IMR-90 (cell line): ENCODE results near the gene PCSK6. TPM values are rescaled to one million over a fixed set of nuclear protein-coding genes. Genes with fewer than 3 reads are reported as not detected.

ENCODE experiments used
- ATAC-seq: fragments of 200-7000 bp; cut with Tn5 transposase; 2 replicates; pipeline ENCODE4 v1.9.1; 2020; ENCODE audit warnings: low read depth, mild to moderate bottlenecking, moderate library complexity
- BruUV-seq: library from RNA; stranded (reverse); fragments of 400-500 nt; replicated peaks from 2 replicates; lab custom pipeline; 2021; lab: Mats Ljungman, UMichigan
- CTCF ChIA-PET: fragments of 300-600 bp; formaldehyde crosslinking; extraction: SDS; loops from one replicate; lab custom pipeline; 2021; ENCODE audit warnings: antibody characterized with exemption; lab: Yijun Ruan, JAX
- POLR2A ChIA-PET: fragments of 300-600 bp; sonication (Branson Sonifier 250); formaldehyde crosslinking; loops from one replicate; lab custom pipeline; 2022; ENCODE audit warnings: antibody characterized with exemption; ENCODE audit not compliant: unreplicated experiment; lab: Charles Lee
- DNase-seq: peaks from one replicate; pipeline ENCODE4 v3.0.0; 2013
- H2AFZ ChIP-seq: replicated peaks from 2 replicates; pipeline ENCODE3; 2013; ENCODE audit warnings: low read length, mild to moderate bottlenecking; ENCODE audit not compliant: poor library complexity
- H2AK5ac ChIP-seq: 2 replicates; pipeline ENCODE4 v1.6.1; 2013; ENCODE audit warnings: low read depth, low read length, inconsistent platforms
- H2AK9ac ChIP-seq: replicated peaks from 2 replicates; pipeline ENCODE3; 2013; ENCODE audit warnings: mild to moderate bottlenecking, low read depth, low read length, moderate library complexity; ENCODE audit not compliant: poor library complexity
- H2BK120ac ChIP-seq: 2 replicates; pipeline ENCODE4 v1.6.1; 2013; ENCODE audit warnings: low read depth, low read length, inconsistent platforms
- H2BK15ac ChIP-seq: 3 replicates; pipeline ENCODE4 v1.6.1; 2013; ENCODE audit warnings: low read depth, low read length, inconsistent platforms
- H2BK20ac ChIP-seq: 2 replicates; pipeline ENCODE4 v1.6.1; 2013; ENCODE audit warnings: low read depth, mild to moderate bottlenecking, inconsistent platforms, low read length, moderate library complexity
- H2BK5ac ChIP-seq: 2 replicates; pipeline ENCODE4 v1.6.1; 2013; ENCODE audit warnings: mild to moderate bottlenecking, low read depth, low read length, inconsistent platforms; ENCODE audit not compliant: poor library complexity, severe bottlenecking
- H3K14ac ChIP-seq: replicated peaks from 2 replicates; pipeline ENCODE4 v1.6.1; 2013; ENCODE audit warnings: low read depth, low read length, inconsistent platforms
- H3K18ac ChIP-seq: 2 replicates; pipeline ENCODE4 v1.6.1; 2013; ENCODE audit warnings: low read depth, low read length, control low read depth
- H3K23ac ChIP-seq: 2 replicates; pipeline ENCODE4 v1.6.1; 2013; ENCODE audit warnings: low read depth, low read length, inconsistent platforms
- H3K27ac ChIP-seq: 2 replicates; pipeline ENCODE4 v1.5.1; 2013; ENCODE audit warnings: mild to moderate bottlenecking, control low read depth, low read length; ENCODE audit not compliant: insufficient read depth
- H3K27me3 ChIP-seq: 2 replicates; pipeline ENCODE4 v1.6.1; 2013; ENCODE audit warnings: low read length; ENCODE audit not compliant: control insufficient read depth, insufficient read depth
- H3K36me3 ChIP-seq: 2 replicates; pipeline ENCODE4 v1.6.1; 2013; ENCODE audit warnings: low read length, mixed read lengths; ENCODE audit not compliant: control insufficient read depth, insufficient read depth
- H3K4ac ChIP-seq: 2 replicates; pipeline ENCODE4 v1.6.1; 2013; ENCODE audit warnings: low read depth, low read length, inconsistent platforms
- H3K4me1 ChIP-seq: 2 replicates; pipeline ENCODE4 v1.6.1; 2013; ENCODE audit warnings: low read length, mixed read lengths; ENCODE audit not compliant: control insufficient read depth, insufficient read depth
- H3K4me2 ChIP-seq: 2 replicates; pipeline ENCODE4 v1.6.1; 2013; ENCODE audit warnings: low read depth, mild to moderate bottlenecking, control low read depth, low read length, moderate library complexity
- H3K4me3 ChIP-seq: 2 replicates; pipeline ENCODE4 v1.5.1; 2013; ENCODE audit warnings: low read depth, mild to moderate bottlenecking, control low read depth, low read length, moderate library complexity; ENCODE audit not compliant: insufficient read depth
- H3K56ac ChIP-seq: 2 replicates; pipeline ENCODE4 v1.6.1; 2013; ENCODE audit warnings: low read length, inconsistent platforms; ENCODE audit not compliant: insufficient read depth; ENCODE audit errors: extremely low read depth
- H3K79me1 ChIP-seq, 2 experiments: 2 replicates each; pipeline ENCODE4 v1.6.1; 2013; ENCODE audit warnings: low read length in 2 of 2, inconsistent platforms in 1 of 2, low read depth in 1 of 2
- H3K9ac ChIP-seq: 2 replicates; pipeline ENCODE4 v1.6.1; 2013; ENCODE audit warnings: low read depth, low read length, control low read depth
- H3K9me1 ChIP-seq: 2 replicates; pipeline ENCODE4 v1.6.1; 2013; ENCODE audit warnings: low read length, inconsistent platforms; ENCODE audit not compliant: insufficient read depth
- H3K9me3 ChIP-seq: 2 replicates; pipeline ENCODE4 v1.6.1; 2013; ENCODE audit warnings: low read length; ENCODE audit not compliant: control insufficient read depth, insufficient read depth
- H4K20me1 ChIP-seq: 2 replicates; pipeline ENCODE4 v1.6.1; 2013; ENCODE audit warnings: low read length, inconsistent platforms; ENCODE audit not compliant: insufficient read depth
- H4K5ac ChIP-seq: 2 replicates; pipeline ENCODE4 v1.6.1; 2013; ENCODE audit warnings: mild to moderate bottlenecking, low read depth, low read length, control low read depth
- H4K8ac ChIP-seq, 2 experiments: 2 replicates each; pipeline ENCODE4 v1.6.1; 2013; ENCODE audit warnings: low read depth in 2 of 2, low read length in 2 of 2, control low read depth in 1 of 2, inconsistent platforms in 1 of 2
- H4K91ac ChIP-seq: 2 replicates; pipeline ENCODE4 v1.6.1; 2013; ENCODE audit warnings: low read depth, low read length, inconsistent platforms; ENCODE audit not compliant: insufficient read depth
- BHLHE40 ChIP-seq: fragments of 150-350 bp; IDR thresholded peaks from 2 replicates; pipeline ENCODE4 v1.6.1; 2016; ENCODE audit warnings: mild to moderate bottlenecking, low read depth, low read length
- CHD1 ChIP-seq: IDR thresholded peaks from 2 replicates; pipeline ENCODE4 v1.6.1; 2012; ENCODE audit warnings: low read depth, low read length, improper control_type of control experiment
- FOS ChIP-seq: fragments of 150-350 bp; IDR thresholded peaks from 2 replicates; pipeline ENCODE4 v1.6.1; 2016; ENCODE audit warnings: low read depth, low read length
- MAZ ChIP-seq: IDR thresholded peaks from 2 replicates; pipeline ENCODE4 v1.6.1; 2012; ENCODE audit warnings: low read depth, mild to moderate bottlenecking, low read length, improper control_type of control experiment, moderate library complexity, borderline replicate concordance
- POLR2A ChIP-seq: IDR thresholded peaks from 2 replicates; pipeline ENCODE4 v1.6.1; 2012; ENCODE audit warnings: mild to moderate bottlenecking, low read depth, low read length
- RAD21 ChIP-seq: IDR thresholded peaks from 2 replicates; pipeline ENCODE4 v1.6.1; 2012; ENCODE audit warnings: low read length, improper control_type of control experiment
- RCOR1 ChIP-seq: IDR thresholded peaks from 2 replicates; pipeline ENCODE4 v1.6.1; 2012; ENCODE audit warnings: mild to moderate bottlenecking, low read length, improper control_type of control experiment; ENCODE audit not compliant: insufficient replicate concordance
- WGBS, 2 experiments: methylation state at CpG; one replicate each; pipeline versions ENCODE4 v1.1.5 to v1.1.7; 2013; ENCODE audit warnings: missing lambda C conversion rate in 2 of 2; ENCODE audit not compliant: insufficient read length in 1 of 2; ENCODE audit errors: extremely low coverage in 2 of 2; 5-methylcytosine and 5-hydroxymethylcytosine counted together
- dilution Hi-C: fragments of 300-500 bp; cut with HindIII; formaldehyde crosslinking; loops from one replicate; pipeline ENCODE4 v1.14.3; 2018; ENCODE audit warnings: low sequenced_read_pairs; ENCODE audit not compliant: unreplicated experiment
- in situ Hi-C: fragments of 300-500 bp; cut with MboI; formaldehyde crosslinking; loops from 3 replicates; pipeline ENCODE4 v1.14.3; 2019; ENCODE audit warnings: low sequenced_read_pairs, inconsistent platforms, mixed read lengths
- intact Hi-C: fragments of 100-400 bp; cut with micrococcal nuclease; formaldehyde crosslinking; loops from 2 replicates; pipeline ENCODE4 v1.10.0; 2022
- polyA plus RNA-seq, 3 experiments: library from polyadenylated mRNA; depleted of rRNA; stranded (reverse); fragments of >200 nt; gene quantifications; 2 replicates each; pipeline ENCODE4 v1.2.3, GENCODE V29; 2012; ENCODE audit warnings: low replicate concordance in 1 of 3
- total RNA-seq: library from RNA; depleted of rRNA; stranded (reverse); fragments of >200 nt; gene quantifications from 2 replicates; pipeline ENCODE4 v1.2.3, GENCODE V29; 2012
- TF ChIP-seq, protein P1 (sequence below): fragments of 150-350 bp; IDR thresholded peaks from 2 replicates; pipeline ENCODE4 v1.6.1; 2016; ENCODE audit warnings: low read depth, mild to moderate bottlenecking, low read length, moderate library complexity, borderline replicate concordance
- TF ChIP-seq, protein P2 (sequence below): conservative IDR thresholded peaks from 2 replicates; pipeline ENCODE4 v1.5.1; 2012; ENCODE audit warnings: mild to moderate bottlenecking, low read depth, low read length, improper control_type of control experiment
- TF ChIP-seq, protein P3 (sequence below): fragments of 150-350 bp; IDR thresholded peaks from 2 replicates; pipeline ENCODE4 v1.6.1; 2017; ENCODE audit warnings: mild to moderate bottlenecking, antibody characterized with exemption, low read length, low read depth

Gene PCSK6
- total and polyA plus RNA-seq, 2 of the 4 experiments (the other 2 are of a cell fraction) = not detected

DNA sequence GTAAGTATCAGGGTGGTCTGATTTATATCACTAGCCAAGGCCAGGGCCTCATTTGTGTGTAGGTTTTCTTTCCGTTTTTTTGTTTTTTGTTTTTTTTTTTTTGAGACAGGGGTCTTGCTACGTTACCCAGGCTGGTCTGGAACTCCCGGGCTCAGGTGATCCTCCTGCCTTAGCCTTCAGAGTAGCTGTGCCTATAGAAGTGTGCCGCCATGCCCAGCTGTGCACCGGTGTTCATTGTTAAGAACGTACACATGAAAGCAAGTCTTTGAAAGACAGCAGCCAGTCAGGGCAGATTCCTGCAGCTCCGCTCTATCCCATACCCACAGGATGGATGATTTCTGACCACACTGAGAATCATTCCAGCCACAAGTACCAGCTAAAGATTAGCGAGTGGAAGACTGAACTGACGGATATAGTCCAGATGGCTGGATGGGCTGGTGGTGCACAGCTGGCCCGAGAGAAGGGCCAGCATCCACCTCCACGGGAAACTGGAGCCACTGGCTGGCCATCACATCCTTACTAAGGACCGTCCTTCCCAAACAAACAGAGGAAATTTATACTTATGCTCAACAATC is 95.4 kb downstream of the PCSK6 start:
- Histone ChIP-seq H4K20me1 (no peaks in the 10 kb centered on the region), H3K27ac (no peak overlapping the region), H3K9me3 (no peaks in the 10 kb centered on the region), H3K36me3 (no peaks in the 10 kb centered on the region), H2BK5ac (no peak overlapping the region), H3K9ac (no peak overlapping the region), H4K91ac (no peak overlapping the region), H3K79me1 (no peaks in the 10 kb centered on the region), H2BK120ac (no peak overlapping the region), H2AFZ (no peak overlapping the region), H3K4ac (no peak overlapping the region), H3K14ac (no peak overlapping the region), H4K5ac (no peak overlapping the region), H3K4me3 (no peak overlapping the region), H3K27me3 (peaks cover 38% of the 10 kb centered on the region), H2AK9ac (no peak overlapping the region), H4K8ac (no peak overlapping the region), H3K4me2 (no peak overlapping the region), H3K23ac (no peak overlapping the region), H3K4me1 (no peaks in the 10 kb centered on the region), H3K9me1 (no peaks in the 10 kb centered on the region), H2BK15ac (no peak overlapping the region), H3K18ac (no peak overlapping the region), H2BK20ac (no peak overlapping the region), H3K56ac (no peak overlapping the region), H2AK5ac (no peak overlapping the region)
- CTCF ChIA-PET = no interaction called here
- no peak for TF ChIP-seq RCOR1
- TF ChIP-seq, protein P1, sequence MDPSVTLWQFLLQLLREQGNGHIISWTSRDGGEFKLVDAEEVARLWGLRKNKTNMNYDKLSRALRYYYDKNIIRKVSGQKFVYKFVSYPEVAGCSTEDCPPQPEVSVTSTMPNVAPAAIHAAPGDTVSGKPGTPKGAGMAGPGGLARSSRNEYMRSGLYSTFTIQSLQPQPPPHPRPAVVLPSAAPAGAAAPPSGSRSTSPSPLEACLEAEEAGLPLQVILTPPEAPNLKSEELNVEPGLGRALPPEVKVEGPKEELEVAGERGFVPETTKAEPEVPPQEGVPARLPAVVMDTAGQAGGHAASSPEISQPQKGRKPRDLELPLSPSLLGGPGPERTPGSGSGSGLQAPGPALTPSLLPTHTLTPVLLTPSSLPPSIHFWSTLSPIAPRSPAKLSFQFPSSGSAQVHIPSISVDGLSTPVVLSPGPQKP = no peak
- no peak for TF ChIP-seq POLR2A
- TF ChIP-seq, protein P2, sequence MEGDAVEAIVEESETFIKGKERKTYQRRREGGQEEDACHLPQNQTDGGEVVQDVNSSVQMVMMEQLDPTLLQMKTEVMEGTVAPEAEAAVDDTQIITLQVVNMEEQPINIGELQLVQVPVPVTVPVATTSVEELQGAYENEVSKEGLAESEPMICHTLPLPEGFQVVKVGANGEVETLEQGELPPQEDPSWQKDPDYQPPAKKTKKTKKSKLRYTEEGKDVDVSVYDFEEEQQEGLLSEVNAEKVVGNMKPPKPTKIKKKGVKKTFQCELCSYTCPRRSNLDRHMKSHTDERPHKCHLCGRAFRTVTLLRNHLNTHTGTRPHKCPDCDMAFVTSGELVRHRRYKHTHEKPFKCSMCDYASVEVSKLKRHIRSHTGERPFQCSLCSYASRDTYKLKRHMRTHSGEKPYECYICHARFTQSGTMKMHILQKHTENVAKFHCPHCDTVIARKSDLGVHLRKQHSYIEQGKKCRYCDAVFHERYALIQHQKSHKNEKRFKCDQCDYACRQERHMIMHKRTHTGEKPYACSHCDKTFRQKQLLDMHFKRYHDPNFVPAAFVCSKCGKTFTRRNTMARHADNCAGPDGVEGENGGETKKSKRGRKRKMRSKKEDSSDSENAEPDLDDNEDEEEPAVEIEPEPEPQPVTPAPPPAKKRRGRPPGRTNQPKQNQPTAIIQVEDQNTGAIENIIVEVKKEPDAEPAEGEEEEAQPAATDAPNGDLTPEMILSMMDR = no peak
- TF ChIP-seq MAZ = no peak
- no peak for TF ChIP-seq RAD21
- no peak for TF ChIP-seq CHD1
- TF ChIP-seq FOS = no peak
- TF ChIP-seq BHLHE40 = no peak
- TF ChIP-seq, protein P3, sequence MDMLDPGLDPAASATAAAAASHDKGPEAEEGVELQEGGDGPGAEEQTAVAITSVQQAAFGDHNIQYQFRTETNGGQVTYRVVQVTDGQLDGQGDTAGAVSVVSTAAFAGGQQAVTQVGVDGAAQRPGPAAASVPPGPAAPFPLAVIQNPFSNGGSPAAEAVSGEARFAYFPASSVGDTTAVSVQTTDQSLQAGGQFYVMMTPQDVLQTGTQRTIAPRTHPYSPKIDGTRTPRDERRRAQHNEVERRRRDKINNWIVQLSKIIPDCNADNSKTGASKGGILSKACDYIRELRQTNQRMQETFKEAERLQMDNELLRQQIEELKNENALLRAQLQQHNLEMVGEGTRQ = no peak
- dilution Hi-C loops = no loop called here
- BruUV-seq = no TSS peak
- intact Hi-C loops = no loop called here
- 83% methylated on average over 4 of the region's 12 CpGs; no CpG with 5 or more reads in 1 of the 2 experiments for WGBS, 2 experiments
- no peak for DNase-seq
- no peak for ATAC-seq
- in situ Hi-C loops = no loop called here
- POLR2A ChIA-PET = no interaction called here
